ENCODE results near the gene TREML2. TPM values are rescaled to one million over a fixed set of nuclear protein-coding genes. Genes with fewer than 3 reads are reported as not detected.
"Not testable (repeated sequence)": the region's sequence is repeated elsewhere in the genome, so short reads cannot be mapped to it uniquely, and the experiment has no call there.

The TREML2 gene
- polyA plus RNA-seq, 1 donor (not counting 4 experiments of a cell fraction or from before 2014, with no cell fraction given) = 0.03 TPM

GRCh38 chr6:41189967-41190366 lies 11.0 kb downstream of the TREML2 start:
- TF ChIP-seq EZH2 (IDR thresholded peaks at IDR 0.05; ENCODE audit: low read length) (no peak), CTCF (optimal IDR thresholded peaks at IDR 0.05 in 1 of 3, IDR thresholded peaks at IDR 0.05 in 1 of 3, conservative IDR thresholded peaks at IDR 0.05 in 1 of 3; ENCODE audit: extremely low read depth in 1 of 3, insufficient read depth in 2 of 3, low read length in 3 of 3) (no peak)
- Histone ChIP-seq H3K27me3 (ENCODE audit: control insufficient read depth, extremely low read depth, insufficient read depth, low read length) (peaks cover 10% of the 10 kb centered on the region), H3K27ac (ENCODE audit: control insufficient read depth, insufficient read depth, low read length) (no peak overlapping the region), H3K9me3 (ENCODE audit: control insufficient read depth, low read depth, low read length) (peaks cover 5% of the 10 kb centered on the region), H3K4me3 (ENCODE audit: control insufficient read depth in 2 of 3, extremely low read depth in 1 of 3, insufficient read depth in 2 of 3, low read depth in 1 of 3, low read length in 3 of 3) (no peak overlapping the region), H3K79me2 (ENCODE audit: control insufficient read depth, insufficient read depth, low read length) (no peaks in the 10 kb centered on the region), H4K20me1 (ENCODE audit: control insufficient read depth, extremely low read depth, insufficient read depth, low read length) (no peaks in the 10 kb centered on the region), H3K36me3 (ENCODE audit: control insufficient read depth in 2 of 2, extremely low read depth in 1 of 2, insufficient read depth in 2 of 2, low read length in 2 of 2) (no peaks in the 10 kb centered on the region), H3K4me1 (ENCODE audit: control insufficient read depth, extremely low read depth, insufficient read depth, low read length) (no peaks in the 10 kb centered on the region), H3K9me1 (ENCODE audit: control insufficient read depth, extremely low read depth, insufficient read depth, low read length) (no peaks in the 10 kb centered on the region), H2AFZ (ENCODE audit: control insufficient read depth, low read length) (no peak overlapping the region), H3K4me2 (ENCODE audit: control insufficient read depth, extremely low read depth, insufficient read depth, low read depth, low read length) (no peak overlapping the region), H3K9ac (ENCODE audit: control insufficient read depth, extremely low read depth, insufficient read depth, low read length) (no peak overlapping the region)
- FAIRE-seq (no peak), DNase-seq (ENCODE audit: low read depth, low spot score) (no peak)
- dilution Hi-C loops (cut with MboI; ENCODE audit: extremely low pct_ligation_motif_present, low sequenced_read_pairs) = loop anchor here (25.0 kb wide), 1 partner anchor 103 kb away; no protein-coding TSS in a partner anchor

- not testable (repeated sequence) for H4K20me1 ChIP-seq (ENCODE audit: control insufficient read depth, extremely low read depth, insufficient read depth, low read length); H3K9me3 ChIP-seq (ENCODE audit: control insufficient read depth, low read depth, low read length); H3K4me3 ChIP-seq (ENCODE audit: control insufficient read depth in 2 of 3, extremely low read depth in 1 of 3, insufficient read depth in 2 of 3, low read depth in 1 of 3, low read length in 3 of 3); H3K9ac ChIP-seq (ENCODE audit: control insufficient read depth, extremely low read depth, insufficient read depth, low read length); H3K36me3 ChIP-seq (ENCODE audit: control insufficient read depth in 2 of 2, extremely low read depth in 1 of 2, insufficient read depth in 2 of 2, low read length in 2 of 2); H3K4me1 ChIP-seq (ENCODE audit: control insufficient read depth, extremely low read depth, insufficient read depth, low read length); H3K79me2 ChIP-seq (ENCODE audit: control insufficient read depth, insufficient read depth, low read length); H2AFZ ChIP-seq (ENCODE audit: control insufficient read depth, low read length); DNase-seq (ENCODE audit: low read depth, low spot score); H3K9me1 ChIP-seq (ENCODE audit: control insufficient read depth, extremely low read depth, insufficient read depth, low read length); H3K27ac ChIP-seq (ENCODE audit: control insufficient read depth, insufficient read depth, low read length); FAIRE-seq; H3K4me2 ChIP-seq (ENCODE audit: control insufficient read depth, extremely low read depth, insufficient read depth, low read depth, low read length)
- dilution Hi-C loops (cut with MboI; ENCODE audit: extremely low pct_ligation_motif_present, low sequenced_read_pairs) = loop anchor here (25.0 kb wide), 1 partner anchor 102 kb away; no protein-coding TSS in a partner anchor
- H3K27me3 ChIP-seq (ENCODE audit: control insufficient read depth, extremely low read depth, insufficient read depth, low read length) = peaks cover 10% of the 10 kb centered on the region
Measured at GRCh38 chr6:41189046-41189445, 11.9 kb downstream of the TREML2 start.
